GM19397 (cell line): ENCODE data around the gene TUBB2A.
"Not testable (repeated sequence)": the region's sequence is repeated elsewhere in the genome, so short reads cannot be mapped to it uniquely, and the experiment has no call there.

Experiments used
- ATAC-seq: cut with Tn5 transposase; IDR thresholded peaks from one replicate; pipeline ENCODE4 v1.9.1; 2021; ENCODE audit warnings: mild to moderate bottlenecking, moderate library complexity; ENCODE audit not compliant: unreplicated experiment

The TUBB2A gene

GRCh38 chr6:3157131-3157933 lies at the start of gene TUBB2A:
TUBB2A (minus strand) TSS chr6:3157544; CDS start chr6:3157463, 81 bp downstream.
- peak; percentile 85 for ATAC-seq

- ATAC-seq = no peak
Measured at GRCh38 chr6:3206339-3207015, 49.1 kb upstream of the TUBB2A start.

- no peak for ATAC-seq
Measured at GRCh38 chr6:3205913-3206312, 48.6 kb upstream of the TUBB2A start.

GRCh38 chr6:3204921-3205320 lies 47.6 kb upstream of the TUBB2A start:
- ATAC-seq = no peak

GRCh38 chr6:3202999-3203696 lies 45.8 kb upstream of the TUBB2A start:
- ATAC-seq = no peak

GRCh38 chr6:3201388-3201787 lies 44.0 kb upstream of the TUBB2A start:
- no peak for ATAC-seq

GRCh38 chr6:3200682-3201081 lies 43.3 kb upstream of the TUBB2A start:
- no peak for ATAC-seq

GRCh38 chr6:3199382-3199781 lies 42.0 kb upstream of the TUBB2A start:
- no peak for ATAC-seq

- ATAC-seq = not testable (repeated sequence)
Measured at GRCh38 chr6:3197734-3198133, 40.4 kb upstream of the TUBB2A start.

- ATAC-seq = no peak
Measured at GRCh38 chr6:3196770-3197169, 39.4 kb upstream of the TUBB2A start.

GRCh38 chr6:3195695-3196497 lies 38.6 kb upstream of the TUBB2A start:
- ATAC-seq = no peak

- ATAC-seq = no peak
Measured at GRCh38 chr6:3195420-3195694, 38.0 kb upstream of the TUBB2A start.

GRCh38 chr6:3194535-3195419 lies 37.4 kb upstream of the TUBB2A start:
- no peak for ATAC-seq

GRCh38 chr6:3193102-3193849 lies 35.9 kb upstream of the TUBB2A start:
- no peak for ATAC-seq

GRCh38 chr6:3190779-3191178 lies 33.4 kb upstream of the TUBB2A start:
- no peak for ATAC-seq

- no peak for ATAC-seq
Measured at GRCh38 chr6:3190056-3190455, 32.7 kb upstream of the TUBB2A start.

- ATAC-seq = not testable (repeated sequence)
Measured at GRCh38 chr6:3189192-3189591, 31.8 kb upstream of the TUBB2A start.

- no peak for ATAC-seq
Measured at GRCh38 chr6:3188262-3188661, 30.9 kb upstream of the TUBB2A start.

- no peak for ATAC-seq
Measured at GRCh38 chr6:3186974-3187382, 29.6 kb upstream of the TUBB2A start.
